ENCODE results near the gene PLBD1.

PLBD1 gene

GRCh38 chr12:14482361-14482760, 85.3 kb downstream of the PLBD1 start:
- no peak for DNase-seq

GRCh38 chr12:14481201-14481600, 86.5 kb downstream of the PLBD1 start:
- no peak for DNase-seq

DNA sequence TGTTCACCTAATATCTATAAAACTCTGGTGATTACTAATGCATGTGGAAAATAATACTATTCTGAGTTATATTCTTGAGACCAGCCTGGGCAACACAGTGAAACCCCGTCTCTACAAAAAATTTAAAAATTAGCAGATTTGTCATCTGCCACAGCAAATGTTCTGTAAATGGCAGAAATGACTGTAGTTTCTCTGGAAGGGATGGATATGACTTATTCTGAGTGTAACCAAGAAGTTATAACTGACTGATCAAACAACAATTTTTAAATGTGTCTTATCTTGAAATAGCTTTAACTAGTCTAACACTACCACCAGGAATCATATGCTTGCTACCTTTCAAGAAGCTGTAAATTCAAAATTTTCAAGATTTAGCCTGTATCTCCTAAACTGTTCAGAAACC, 88.7 kb downstream of the PLBD1 start:
- no peak for DNase-seq

DNA sequence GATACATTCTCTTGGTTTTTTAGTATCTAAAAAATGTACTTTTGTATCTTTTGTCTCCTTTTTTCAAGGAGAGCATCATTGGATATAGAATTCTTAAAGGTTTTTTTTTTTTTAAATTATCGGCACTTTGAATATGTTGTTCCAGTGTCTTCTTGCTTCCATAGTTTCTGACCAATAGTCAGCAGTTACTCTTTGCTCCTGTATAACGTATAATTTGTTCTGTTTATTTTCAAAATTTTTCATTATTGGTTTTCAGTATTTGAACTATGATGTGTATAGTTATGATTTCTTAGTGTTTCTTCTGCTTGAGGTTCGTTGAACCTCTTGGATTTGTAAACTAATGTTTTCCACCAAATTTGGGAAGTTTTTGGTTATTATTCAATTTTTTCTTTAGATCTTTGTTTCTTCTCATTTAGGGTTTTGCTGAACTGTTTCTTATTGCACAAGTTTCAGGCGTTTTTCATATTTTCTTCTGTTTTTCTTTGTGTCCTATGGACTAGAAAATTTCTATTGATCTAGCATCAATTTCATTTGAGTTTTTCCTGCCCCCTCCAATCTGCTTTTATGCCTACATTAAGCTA, 93.9 kb downstream of the PLBD1 start:
- DNase-seq = no peak

- no peak for DNase-seq
Observed at GRCh38 chr12:14471497-14471896, 96.2 kb downstream of the PLBD1 start.

DNA sequence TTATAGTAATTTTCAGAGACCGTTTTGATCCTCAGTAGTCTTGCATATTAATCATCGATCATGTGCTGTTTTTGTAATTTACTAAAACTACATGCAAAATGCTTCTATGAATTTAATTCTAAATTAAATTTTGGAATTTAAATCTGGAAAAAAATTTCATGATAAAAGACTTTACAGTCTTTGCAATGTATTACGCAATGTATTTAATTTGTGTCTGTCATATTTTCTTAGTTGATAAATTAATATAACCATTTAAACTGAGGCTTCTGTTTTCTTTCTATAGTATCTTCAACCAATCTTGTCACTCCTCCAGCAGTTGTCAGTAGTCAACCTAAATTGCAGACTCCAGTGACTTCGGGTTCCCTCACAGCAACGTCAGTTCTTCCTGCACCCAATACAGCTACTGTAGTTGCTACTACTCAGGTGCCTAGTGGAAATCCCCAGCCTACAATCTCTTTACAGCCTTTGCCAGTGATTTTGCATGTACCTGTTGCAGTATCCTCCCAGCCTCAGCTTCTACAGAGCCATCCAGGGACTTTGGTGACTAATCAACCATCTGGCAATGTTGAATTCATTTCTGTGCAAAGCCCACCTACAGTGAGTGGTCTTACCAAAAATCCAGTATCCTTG, 107.4 kb downstream of the PLBD1 start:
- no peak for DNase-seq

- peak; percentile 43 for DNase-seq
Observed at GRCh38 chr12:14454098-14454907, 113.4 kb downstream of the PLBD1 start.
